Astrocyte of the hippocampus (primary cell): ENCODE data around the gene MIX23.

Source experiments
- DNase-seq: peaks from one replicate; pipeline ENCODE4 v3.0.0; 2011; ENCODE audit warnings: low read depth, low spot score

The MIX23 gene

GRCh38 chr3:122382888-122383666, at the start of gene MIX23:
TSS of gene MIX23 (minus strand) at chr3:122383231. CDS start at chr3:122383224, 7 bp downstream.
- DNase-seq = peak; percentile 91

GRCh38 chr3:122430371-122430770, 47.3 kb upstream of the MIX23 start:
- DNase-seq = no peak

- no peak for DNase-seq
Measured at GRCh38 chr3:122427857-122428471, 44.9 kb upstream of the MIX23 start.

- DNase-seq = no peak
Measured at GRCh38 chr3:122421836-122422235, 38.8 kb upstream of the MIX23 start.

GRCh38 chr3:122421101-122421500, 38.1 kb upstream of the MIX23 start:
- no peak for DNase-seq

GRCh38 chr3:122416966-122417365, 33.9 kb upstream of the MIX23 start:
- DNase-seq = peak; percentile 23

GRCh38 chr3:122415762-122416654, 33.0 kb upstream of the MIX23 start, which contains the start of gene WDR5B:
TSS of gene WDR5B (minus strand) at chr3:122416062. CDS start at chr3:122415528, 534 bp downstream.
- DNase-seq = peak; percentile 99

- peak; percentile 62 for DNase-seq
Measured at GRCh38 chr3:122415104-122415744, 32.2 kb upstream of the MIX23 start.

- no peak for DNase-seq
Measured at GRCh38 chr3:122414391-122414790, 31.4 kb upstream of the MIX23 start.

GRCh38 chr3:122410639-122411038, 27.6 kb upstream of the MIX23 start:
- no peak for DNase-seq

- DNase-seq = no peak
Measured at GRCh38 chr3:122410111-122410510, 27.1 kb upstream of the MIX23 start.

GRCh38 chr3:122409446-122409845, 26.4 kb upstream of the MIX23 start:
- DNase-seq = no peak

- no peak for DNase-seq
Measured at GRCh38 chr3:122407946-122408345, 24.9 kb upstream of the MIX23 start.

- no peak for DNase-seq
Measured at GRCh38 chr3:122406198-122406597, 23.2 kb upstream of the MIX23 start.

- DNase-seq = no peak
Measured at GRCh38 chr3:122405015-122405414, 22.0 kb upstream of the MIX23 start.

- peak; percentile 74 for DNase-seq
Measured at GRCh38 chr3:122403489-122403888, 20.5 kb upstream of the MIX23 start.

- DNase-seq = no peak
Measured at GRCh38 chr3:122398920-122399319, 15.9 kb upstream of the MIX23 start.

- no peak for DNase-seq
Measured at GRCh38 chr3:122397201-122397600, 14.2 kb upstream of the MIX23 start.

- DNase-seq = no peak
Measured at GRCh38 chr3:122396511-122396910, 13.5 kb upstream of the MIX23 start.

GRCh38 chr3:122395582-122395981, 12.6 kb upstream of the MIX23 start:
- DNase-seq = no peak

- DNase-seq = peak; percentile 6
Measured at GRCh38 chr3:122394173-122394572, 11.1 kb upstream of the MIX23 start.
